Kidney (tissue), 14 donors: ENCODE data around the gene LBH. TPM values are rescaled to one million over a fixed set of nuclear protein-coding genes. Genes with fewer than 3 reads are reported as not detected.

Source experiments
- DNase-seq, 5 donors: peaks; one replicate each; pipeline ENCODE4 v3.0.0-alpha.2; 2013 to 2020
- FAIRE-seq: peaks from 2 replicates; lab custom pipeline; 2012; peaks lifted over from hg19 to GRCh38; lab: Jason Lieb, UNC
- H3K27ac ChIP-seq, 2 donors: one replicate each; pipeline ENCODE4 v1.7.0; 2013; ENCODE audit warnings: low read depth in 2 of 2, low read length in 2 of 2, inconsistent platforms in 1 of 2
- H3K27me3 ChIP-seq: one replicate; pipeline ENCODE4 v1.7.1; 2013; ENCODE audit warnings: low read length, inconsistent platforms; ENCODE audit not compliant: control insufficient read depth, insufficient read depth
- H3K36me3 ChIP-seq, 3 donors: one replicate each; pipeline versions ENCODE4 v1.7.0 to v1.7.1; 2013; ENCODE audit warnings: low read length in 3 of 3, control low read depth in 1 of 3, inconsistent platforms in 1 of 3; ENCODE audit not compliant: insufficient read depth in 3 of 3, control insufficient read depth in 2 of 3
- H3K4me1 ChIP-seq, 3 donors: one replicate each; pipeline versions ENCODE4 v1.7.0 to v1.7.1; 2013; ENCODE audit warnings: low read length in 3 of 3, inconsistent platforms in 1 of 3, low read depth in 1 of 3; ENCODE audit not compliant: control insufficient read depth in 2 of 3, insufficient read depth in 2 of 3
- H3K4me3 ChIP-seq, 3 donors: one replicate each; pipeline versions ENCODE4 v1.7.0 to v1.8.1; 2013; ENCODE audit warnings: low read length in 3 of 3, control low read depth in 1 of 3, inconsistent platforms in 1 of 3
- H3K9ac ChIP-seq, 3 donors: one replicate each; pipeline versions ENCODE4 v1.7.0 to v1.7.1; 2013; ENCODE audit warnings: low read length in 3 of 3, control low read depth in 1 of 3, inconsistent platforms in 1 of 3
- H3K9me3 ChIP-seq, 3 donors: one replicate each; pipeline versions ENCODE4 v1.7.0 to v1.7.1; 2013; ENCODE audit warnings: low read length in 3 of 3, control low read depth in 1 of 3, inconsistent platforms in 1 of 3; ENCODE audit not compliant: control insufficient read depth in 2 of 3, insufficient read depth in 1 of 3
- intact Hi-C: fragments of 100-400 bp; cut with DNase I; formaldehyde crosslinking; loops from one replicate; pipeline ENCODE4 v1.11.1; 2022
- polyA plus RNA-seq: library from polyadenylated mRNA; stranded (reverse); fragments of 350-450 nt; fragmentation: Illumina TruSeq; extraction: RNeasy Lipid Tissue Mini Kit (QIAGEN cat#74804); gene quantifications from one replicate; pipeline ENCODE4 v1.2.3, GENCODE V29; 2014; ENCODE audit warnings: low read depth, low replicate concordance; ENCODE audit not compliant: insufficient read depth
- total RNA-seq: library from RNA; stranded (reverse); fragmentation: NEBNext Ultra II Directional; extraction: Animal tissue kit (Norgen Biotek cat#: 25700); gene quantifications from one replicate; pipeline ENCODE4 v1.2.1, GENCODE V29; 2021
- TF ChIP-seq, protein P1 (sequence below): IDR thresholded peaks from 3 replicates; pipeline ENCODE4 v1.5.1; 2012; ENCODE audit warnings: mild to moderate bottlenecking, moderate library complexity, borderline replicate concordance; ENCODE audit not compliant: insufficient read depth; ENCODE audit errors: extremely low read depth
- donor health status: control.
- donor health status: control.
- donor health status: control.
- donor health status: control.
- donor health status: control.
- donor health status: DM: yes; HTN: yes; CAD: no.
- donor health status: Normal renal cell carcinoma (clear cell type).

The LBH gene
- total and polyA plus RNA-seq, 2 donors from 2014 or later = 27.2 to 81.9 TPM

DNA sequence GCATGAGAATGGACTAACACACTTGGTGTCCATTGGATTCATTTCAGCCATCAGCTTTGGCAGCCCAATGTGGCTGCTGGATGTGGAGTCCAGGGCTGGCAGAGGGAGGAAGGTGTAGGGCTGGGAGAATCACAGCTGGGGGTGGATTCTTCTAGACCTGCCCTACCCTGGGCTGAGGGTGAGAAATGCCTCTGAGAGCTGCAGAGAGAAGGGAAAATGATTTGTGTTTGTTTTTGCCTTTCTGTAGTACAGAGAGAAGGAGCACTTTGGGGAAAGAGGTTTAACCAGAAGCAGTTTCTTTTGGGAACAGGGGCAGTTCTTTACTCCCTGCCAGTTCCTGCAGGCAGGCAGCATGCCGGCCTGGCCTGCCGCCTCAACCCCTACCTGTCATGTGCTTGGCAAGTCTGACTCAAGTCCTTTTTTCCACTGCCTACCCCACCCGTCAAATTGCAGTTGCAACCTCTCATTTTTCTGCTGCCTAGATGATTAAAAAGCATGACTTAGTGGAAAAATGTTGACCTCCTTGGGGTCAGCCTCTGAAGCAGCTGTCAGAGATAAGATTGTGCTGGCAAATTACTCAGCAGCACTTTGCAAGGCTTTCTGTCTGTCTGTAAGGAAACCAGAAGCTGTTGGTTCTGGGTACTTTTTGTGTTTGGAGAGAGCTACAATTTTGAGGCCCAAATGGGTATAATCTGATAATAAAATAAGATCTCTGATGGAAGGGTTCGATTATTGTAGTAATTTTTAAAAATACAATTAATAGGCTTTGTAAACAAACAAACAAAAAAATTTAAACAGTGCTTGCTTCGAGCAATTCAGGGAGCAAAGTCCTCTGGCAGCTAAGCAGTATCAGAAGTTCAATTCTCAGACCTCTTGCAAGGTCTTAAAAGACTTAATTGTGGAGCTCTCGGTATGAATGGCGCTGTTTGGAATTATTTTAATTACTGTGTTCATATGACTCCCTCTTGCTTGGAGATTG lies 21.7 kb downstream of the LBH start:
- Histone ChIP-seq H3K4me3 (no peak overlapping the region), H3K4me1 (peaks cover 3 to 30% (median 16%) of the 10 kb centered on the region in 3 donors), H3K27me3 (no peaks in the 10 kb centered on the region), H3K27ac (peak overlapping the region; percentile 51 to 68), H3K9ac (no peak overlapping the region), H3K36me3 (peaks cover 2 to 9% (median 6%) of the 10 kb centered on the region in 3 donors), H3K9me3 (no peaks in the 10 kb centered on the region)
- TF ChIP-seq, protein P1, sequence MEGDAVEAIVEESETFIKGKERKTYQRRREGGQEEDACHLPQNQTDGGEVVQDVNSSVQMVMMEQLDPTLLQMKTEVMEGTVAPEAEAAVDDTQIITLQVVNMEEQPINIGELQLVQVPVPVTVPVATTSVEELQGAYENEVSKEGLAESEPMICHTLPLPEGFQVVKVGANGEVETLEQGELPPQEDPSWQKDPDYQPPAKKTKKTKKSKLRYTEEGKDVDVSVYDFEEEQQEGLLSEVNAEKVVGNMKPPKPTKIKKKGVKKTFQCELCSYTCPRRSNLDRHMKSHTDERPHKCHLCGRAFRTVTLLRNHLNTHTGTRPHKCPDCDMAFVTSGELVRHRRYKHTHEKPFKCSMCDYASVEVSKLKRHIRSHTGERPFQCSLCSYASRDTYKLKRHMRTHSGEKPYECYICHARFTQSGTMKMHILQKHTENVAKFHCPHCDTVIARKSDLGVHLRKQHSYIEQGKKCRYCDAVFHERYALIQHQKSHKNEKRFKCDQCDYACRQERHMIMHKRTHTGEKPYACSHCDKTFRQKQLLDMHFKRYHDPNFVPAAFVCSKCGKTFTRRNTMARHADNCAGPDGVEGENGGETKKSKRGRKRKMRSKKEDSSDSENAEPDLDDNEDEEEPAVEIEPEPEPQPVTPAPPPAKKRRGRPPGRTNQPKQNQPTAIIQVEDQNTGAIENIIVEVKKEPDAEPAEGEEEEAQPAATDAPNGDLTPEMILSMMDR = no peak
- no peak for FAIRE-seq
- peak in 3 of 5 donors; percentile 30 to 75 (median 45) for DNase-seq
- intact Hi-C loops = no loop called here

DNA sequence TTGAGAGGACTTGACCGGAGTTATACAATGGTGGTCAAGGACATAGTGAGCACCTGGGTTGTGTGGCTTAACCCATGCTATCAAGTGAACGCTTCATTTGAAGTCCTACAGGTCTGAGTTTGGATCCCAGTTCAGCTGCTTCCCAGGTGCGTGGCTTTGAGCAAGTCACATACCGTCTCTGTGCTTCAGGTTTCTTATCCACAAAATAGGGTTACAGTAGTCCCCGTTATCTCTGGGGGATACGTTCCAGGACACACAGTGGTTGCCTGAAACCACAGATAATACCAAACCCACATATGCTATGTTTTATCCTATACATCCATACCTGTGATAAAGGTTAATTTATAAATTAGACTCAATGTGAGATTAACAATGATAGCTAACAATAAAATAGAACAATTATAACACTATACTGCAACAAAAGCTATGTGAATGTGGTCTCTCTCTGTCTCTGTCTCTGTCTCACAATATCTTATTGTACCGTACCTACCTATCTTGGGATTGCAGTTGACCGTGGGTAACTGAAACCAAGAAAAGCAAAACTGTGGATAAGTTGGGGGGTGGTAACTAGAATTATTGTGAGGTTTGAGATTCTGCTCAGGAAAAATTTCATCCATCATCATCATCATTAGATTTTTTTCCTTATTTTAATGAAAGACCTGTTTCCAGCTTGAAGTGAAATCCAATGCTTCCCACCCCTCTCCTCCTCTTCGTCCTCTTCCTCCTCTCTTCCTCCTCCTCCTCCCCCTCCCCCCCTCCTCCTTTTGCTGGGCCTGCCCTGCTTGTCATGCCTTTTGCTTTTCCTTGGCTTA lies 22.7 kb downstream of the LBH start:
- H3K27me3 ChIP-seq = no peaks in the 10 kb centered on the region
- no peak for FAIRE-seq
- no peak overlapping the region for H3K9ac ChIP-seq
- intact Hi-C loops = no loop called here
- no peaks in the 10 kb centered on the region for H3K9me3 ChIP-seq
- H3K36me3 ChIP-seq = peaks cover 2 to 20% (median 16%) of the 10 kb centered on the region in 3 donors
- peaks cover 3 to 31% (median 16%) of the 10 kb centered on the region in 3 donors for H3K4me1 ChIP-seq
- H3K4me3 ChIP-seq = no peak overlapping the region
- H3K27ac ChIP-seq = peak overlapping the region in 1 of 2 donors; percentile 51
- TF ChIP-seq, protein P1 = no peak
- DNase-seq = no peak

DNA sequence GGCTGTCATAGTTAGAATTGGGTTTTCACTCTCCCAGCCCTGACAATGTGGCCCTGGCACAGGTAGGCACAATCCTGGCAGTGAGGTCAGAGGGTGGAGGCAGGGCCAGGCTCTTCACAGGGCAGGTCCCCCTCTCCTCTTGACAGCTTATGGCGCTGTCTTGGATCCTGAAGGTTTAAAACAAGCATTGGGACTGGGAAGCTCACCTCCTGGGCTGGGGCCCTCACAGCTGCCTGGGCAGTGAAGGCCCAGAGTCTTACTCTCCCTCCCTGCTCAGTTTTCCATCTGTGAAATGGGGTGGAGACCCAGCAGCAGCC lies 23.3 kb downstream of the LBH start:
- intact Hi-C loops = no loop called here
- Histone ChIP-seq H3K4me3 (no peak overlapping the region), H3K27ac (peak overlapping the region in 1 of 2 donors; percentile 30), H3K36me3 (peaks cover 2 to 25% (median 20%) of the 10 kb centered on the region in 3 donors), H3K4me1 (peaks cover 3 to 28% (median 16%) of the 10 kb centered on the region in 3 donors), H3K27me3 (no peaks in the 10 kb centered on the region), H3K9ac (no peak overlapping the region), H3K9me3 (no peaks in the 10 kb centered on the region)
- no peak for FAIRE-seq
- DNase-seq = no peak
- TF ChIP-seq, protein P1 = no peak
